Subcutaneous adipose tissue (tissue), 4 donors: ENCODE measurements around the gene EFCAB14. TPM values are rescaled to one million over a fixed set of nuclear protein-coding genes. Genes with fewer than 3 reads are reported as not detected.

Experiments used
- total RNA-seq, 4 donors: library from RNA; depleted of rRNA; stranded (reverse); fragments of >200 nt; gene quantifications; one replicate each; pipeline ENCODE4 v1.1.0, GENCODE V29; 2016
- TF ChIP-seq, protein P1 (sequence below): fragments of 450-650 bp; IDR thresholded peaks from one replicate; pipeline ENCODE4 v1.5.1; 2016; ENCODE audit warnings: low read depth, mild to moderate bottlenecking, control low read depth, antibody characterized with exemption, moderate library complexity

EFCAB14 gene
- total RNA-seq, 4 donors from 2014 or later = 91.4 to 137 (median 102) TPM

GRCh38 chr1:46687921-46688509 is 30.9 kb downstream of the EFCAB14 start:
- TF ChIP-seq, protein P1, sequence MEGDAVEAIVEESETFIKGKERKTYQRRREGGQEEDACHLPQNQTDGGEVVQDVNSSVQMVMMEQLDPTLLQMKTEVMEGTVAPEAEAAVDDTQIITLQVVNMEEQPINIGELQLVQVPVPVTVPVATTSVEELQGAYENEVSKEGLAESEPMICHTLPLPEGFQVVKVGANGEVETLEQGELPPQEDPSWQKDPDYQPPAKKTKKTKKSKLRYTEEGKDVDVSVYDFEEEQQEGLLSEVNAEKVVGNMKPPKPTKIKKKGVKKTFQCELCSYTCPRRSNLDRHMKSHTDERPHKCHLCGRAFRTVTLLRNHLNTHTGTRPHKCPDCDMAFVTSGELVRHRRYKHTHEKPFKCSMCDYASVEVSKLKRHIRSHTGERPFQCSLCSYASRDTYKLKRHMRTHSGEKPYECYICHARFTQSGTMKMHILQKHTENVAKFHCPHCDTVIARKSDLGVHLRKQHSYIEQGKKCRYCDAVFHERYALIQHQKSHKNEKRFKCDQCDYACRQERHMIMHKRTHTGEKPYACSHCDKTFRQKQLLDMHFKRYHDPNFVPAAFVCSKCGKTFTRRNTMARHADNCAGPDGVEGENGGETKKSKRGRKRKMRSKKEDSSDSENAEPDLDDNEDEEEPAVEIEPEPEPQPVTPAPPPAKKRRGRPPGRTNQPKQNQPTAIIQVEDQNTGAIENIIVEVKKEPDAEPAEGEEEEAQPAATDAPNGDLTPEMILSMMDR = no peak

GRCh38 chr1:46687093-46687659 is 31.7 kb downstream of the EFCAB14 start:
- TF ChIP-seq, protein P1 = no peak

DNA sequence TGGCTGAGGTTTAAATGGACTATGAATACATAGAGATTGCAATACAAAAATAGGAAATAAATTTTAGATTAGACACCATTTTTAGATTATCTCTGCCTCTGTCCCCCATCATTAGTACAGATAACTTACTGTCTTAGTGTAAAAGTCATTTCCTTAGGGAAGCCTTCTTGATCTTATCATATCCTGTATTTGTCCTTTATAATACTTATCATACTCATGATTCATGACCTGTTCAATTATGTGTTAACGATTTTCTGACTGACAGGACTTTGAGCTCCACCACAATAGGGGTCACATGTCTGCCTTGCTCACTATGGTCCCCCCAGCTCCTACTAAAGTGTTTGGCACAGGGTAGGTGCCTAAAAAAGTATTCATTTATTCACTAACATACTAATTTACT is 32.7 kb downstream of the EFCAB14 start:
- TF ChIP-seq, protein P1 = no peak

DNA sequence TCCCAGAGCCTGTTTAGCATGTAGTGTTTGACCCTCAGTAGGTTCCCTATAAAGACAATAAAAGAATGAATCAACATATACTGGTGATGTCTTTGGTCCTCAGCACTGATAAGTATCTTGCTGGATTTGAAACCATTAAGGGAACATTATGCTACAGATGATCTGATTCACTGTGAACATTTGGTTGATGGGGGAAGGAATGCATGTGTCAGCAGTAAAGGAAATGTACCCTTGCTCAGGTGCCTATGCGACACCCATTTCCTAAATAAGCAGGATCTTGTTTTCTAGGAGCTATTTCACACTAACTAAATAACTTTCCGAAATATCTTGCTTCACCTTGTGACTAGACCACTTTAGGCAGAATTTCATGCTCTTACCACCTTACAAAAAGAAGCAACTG is 34.2 kb downstream of the EFCAB14 start:
- TF ChIP-seq, protein P1 = no peak

- TF ChIP-seq, protein P1 = no peak
Observed at GRCh38 chr1:46682064-46682463, 36.9 kb downstream of the EFCAB14 start.

GRCh38 chr1:46681333-46682034 is 37.4 kb downstream of the EFCAB14 start:
- TF ChIP-seq, protein P1 = no peak

GRCh38 chr1:46679789-46680573 is 38.9 kb downstream of the EFCAB14 start:
- TF ChIP-seq, protein P1 = no peak
